Endothelial cell of umbilical vein (primary cell): ENCODE data around the gene SPATA1. TPM values are rescaled to one million over a fixed set of nuclear protein-coding genes. Genes with fewer than 3 reads are reported as not detected.

Experiments
- BruUV-seq: library from RNA; stranded (reverse); fragments of 400-500 nt; replicated peaks from 2 replicates; lab custom pipeline; 2021; lab: Mats Ljungman, UMichigan
- CTCF ChIA-PET: fragments of 300-600, 350-600 bp; sonication (Branson Sonifier 250); formaldehyde crosslinking; loops from one replicate; lab custom pipeline; 2021; ENCODE audit warnings: antibody characterized with exemption, inconsistent platforms; lab: Charles Lee
- POLR2A ChIA-PET: fragments of 300-600, 350-600 bp; sonication (Branson Sonifier 250); formaldehyde crosslinking; loops from one replicate; lab custom pipeline; 2021; ENCODE audit warnings: antibody characterized with exemption, inconsistent platforms; lab: Charles Lee
- DNase-seq: peaks from one replicate; pipeline ENCODE4 v3.0.0-alpha.2; 2011; ENCODE audit warnings: low read depth, low spot score
- FAIRE-seq: peaks from 2 replicates; lab custom pipeline; 2011; peaks lifted over from hg19 to GRCh38; lab: Jason Lieb, UNC
- H2AFZ ChIP-seq: 2 replicates; pipeline ENCODE4 v1.6.0; 2012; ENCODE audit warnings: low read depth, low read length, control low read depth, inconsistent platforms
- H3K27ac ChIP-seq: 2 replicates; pipeline ENCODE4 v1.5.1; 2011; ENCODE audit warnings: low read depth, mild to moderate bottlenecking, control low read depth, low read length, moderate library complexity; ENCODE audit not compliant: insufficient read depth
- H3K27me3 ChIP-seq, 2 experiments: 2 replicates each; pipeline versions ENCODE4 v1.6.0 to v1.6.1; 2011; ENCODE audit warnings: low read length in 2 of 2, mixed read lengths in 1 of 2; ENCODE audit not compliant: control insufficient read depth in 2 of 2, insufficient read depth in 2 of 2
- H3K36me3 ChIP-seq, 2 experiments: 2 replicates in 1 of 2; 3 replicates in 1 of 2; pipeline ENCODE4 v1.5.1; 2011; ENCODE audit warnings: low read length in 2 of 2, mild to moderate bottlenecking in 1 of 2, moderate library complexity in 1 of 2; ENCODE audit not compliant: control insufficient read depth in 2 of 2, insufficient read depth in 2 of 2; ENCODE audit errors: extremely low read depth in 1 of 2
- H3K4me1 ChIP-seq: 3 replicates; pipeline ENCODE4 v1.5.1; 2011; ENCODE audit warnings: mild to moderate bottlenecking, low read length; ENCODE audit not compliant: control insufficient read depth, insufficient read depth; ENCODE audit errors: extremely low read depth
- H3K4me2 ChIP-seq: 2 replicates; pipeline ENCODE4 v1.6.1; 2011; ENCODE audit warnings: low read length, control low read depth, mixed read lengths; ENCODE audit not compliant: insufficient read depth
- H3K4me3 ChIP-seq, 3 experiments: fragments of 200-600 bp in 1 of 3; sonication (generic), shearing (Covaris generic) in 1 of 3; replicated peaks in 1 of 3; 2 replicates each; pipeline ENCODE4 v1.5.1; 2011 to 2016; ENCODE audit warnings: control low read depth in 3 of 3, low read length in 3 of 3, mild to moderate bottlenecking in 2 of 3, inconsistent platforms in 1 of 3, low read depth in 1 of 3, moderate library complexity in 1 of 3; ENCODE audit not compliant: insufficient read depth in 1 of 3
- H3K79me2 ChIP-seq: 2 replicates; pipeline ENCODE4 v1.6.0; 2012; ENCODE audit warnings: low read length, inconsistent platforms; ENCODE audit not compliant: control insufficient read depth, insufficient read depth
- H3K9ac ChIP-seq: replicated peaks from 2 replicates; pipeline ENCODE3; 2011; ENCODE audit warnings: low read length, control low read depth; ENCODE audit not compliant: insufficient read depth; ENCODE audit errors: extremely low read depth
- H3K9me1 ChIP-seq: replicated peaks from 3 replicates; pipeline ENCODE4 v1.6.0; 2011; ENCODE audit warnings: mild to moderate bottlenecking, low read length; ENCODE audit not compliant: control insufficient read depth, insufficient read depth; ENCODE audit errors: extremely low read depth
- H3K9me3 ChIP-seq: replicated peaks from 2 replicates; pipeline ENCODE4 v1.5.1; 2012; ENCODE audit warnings: low read length, inconsistent platforms; ENCODE audit not compliant: control insufficient read depth, insufficient read depth
- H4K20me1 ChIP-seq: replicated peaks from 2 replicates; pipeline ENCODE3; 2011; ENCODE audit warnings: mild to moderate bottlenecking, low read length; ENCODE audit not compliant: control insufficient read depth, insufficient read depth; ENCODE audit errors: extremely low read depth
- EZH2 ChIP-seq: IDR thresholded peaks from 2 replicates; pipeline ENCODE4 v1.6.1; 2012; ENCODE audit warnings: borderline replicate concordance, low read depth, mild to moderate bottlenecking, moderate library complexity, low read length, inconsistent platforms; ENCODE audit not compliant: severe bottlenecking
- FOS ChIP-seq: IDR thresholded peaks from 2 replicates; pipeline ENCODE4 v1.6.1; 2011; ENCODE audit warnings: mild to moderate bottlenecking, low read length, moderate library complexity, borderline replicate concordance; ENCODE audit not compliant: insufficient read depth
- GATA2 ChIP-seq: IDR thresholded peaks from 2 replicates; pipeline ENCODE4 v1.7.0; 2011; ENCODE audit warnings: low read depth, mild to moderate bottlenecking, moderate library complexity, mixed read lengths, low read length; ENCODE audit not compliant: insufficient read length, insufficient read depth
- JUN ChIP-seq: IDR thresholded peaks from 2 replicates; pipeline ENCODE4 v1.6.1; 2011; ENCODE audit warnings: borderline replicate concordance, low read depth; ENCODE audit not compliant: insufficient read length, insufficient read depth
- MYC ChIP-seq: IDR thresholded peaks from one replicate; pipeline ENCODE4 v1.6.1; 2011; ENCODE audit warnings: mild to moderate bottlenecking, low read depth, low read length
- POLR2A ChIP-seq: IDR thresholded peaks from 2 replicates; pipeline ENCODE4 v1.6.1; 2012; ENCODE audit warnings: low read depth, mild to moderate bottlenecking, control low read depth, low read length
- POLR2AphosphoS5 ChIP-seq: IDR thresholded peaks from 2 replicates; pipeline ENCODE4 v1.6.1; 2012; ENCODE audit warnings: low read depth, mild to moderate bottlenecking, control low read depth, low read length, moderate library complexity; ENCODE audit not compliant: insufficient read depth
- dilution Hi-C: fragments of 300-500 bp; cut with MboI; formaldehyde crosslinking; loops from one replicate; pipeline ENCODE4 v1.15.0; 2019; ENCODE audit warnings: low sequenced_read_pairs; ENCODE audit not compliant: extremely low pct_ligation_motif_present
- intact Hi-C: fragments of 100-400 bp; cut with micrococcal nuclease; formaldehyde crosslinking; loops from one replicate; pipeline ENCODE4 v1.10.0; 2022
- polyA plus RNA-seq, 4 experiments: library from polyadenylated mRNA; depleted of rRNA in 3 of 4; stranded (reverse) in 3 of 4; unstranded in 1 of 4; fragments of >200 nt; gene quantifications; 2 replicates each; pipeline versions ENCODE4 v1.2.1 to v1.2.3, GENCODE V29; 2011 to 2012; ENCODE audit warnings: missing spikeins in 1 of 4
- total RNA-seq: library from RNA; stranded (reverse); gene quantifications from 2 replicates; pipeline ENCODE4 v1.2.3, GENCODE V29; 2021
- TF ChIP-seq, protein P1 (sequence below), 2 donors: IDR thresholded peaks; 1 replicate in 1 of 2; 2 replicates in 1 of 2; pipeline ENCODE4 v1.5.1; 2011; ENCODE audit warnings: low read length in 2 of 2, mild to moderate bottlenecking in 2 of 2, moderate library complexity in 2 of 2, control low read depth in 1 of 2, inconsistent platforms in 1 of 2, low read depth in 1 of 2; ENCODE audit not compliant: insufficient read depth in 1 of 2; ENCODE audit errors: extremely low read depth in 1 of 2
- TF ChIP-seq, protein P2 (sequence below): IDR thresholded peaks from 2 replicates; pipeline ENCODE4 v1.6.1; 2011; ENCODE audit not compliant: insufficient read depth, insufficient read length

Gene SPATA1
- total and polyA plus RNA-seq, 2 donors (not counting 3 experiments of a cell fraction or from before 2014, with no cell fraction given) = 1.7 to 1.8 TPM

DNA sequence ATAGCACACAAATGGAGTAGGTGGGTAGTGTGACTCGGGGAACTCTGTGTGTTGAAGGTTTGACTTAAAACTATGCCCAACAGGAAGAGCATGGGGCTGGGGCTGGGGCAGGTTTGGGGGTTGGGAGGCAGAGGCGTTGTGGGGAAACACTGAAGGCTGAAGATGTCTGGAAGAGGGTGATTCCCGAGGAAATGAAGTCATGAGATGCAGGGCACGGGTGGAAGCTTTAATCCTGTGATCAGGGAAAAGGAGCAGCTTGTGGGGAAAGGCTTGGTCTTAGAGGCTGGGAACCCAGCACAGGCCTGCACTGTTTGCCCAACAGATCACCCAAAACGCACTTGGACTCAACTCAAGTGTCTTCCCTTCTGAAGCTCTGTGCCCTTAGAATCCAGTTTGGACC lies 94.6 kb downstream of the SPATA1 start:
- H3K9ac ChIP-seq = no peak overlapping the region
- H4K20me1 ChIP-seq = no peaks in the 10 kb centered on the region
- H3K9me1 ChIP-seq = no peaks in the 10 kb centered on the region
- H2AFZ ChIP-seq = peak overlapping the region; percentile 16
- H3K4me3 ChIP-seq = no peak overlapping the region
- H3K79me2 ChIP-seq = no peaks in the 10 kb centered on the region
- DNase-seq (peak; percentile 61), FAIRE-seq (no peak)
- dilution Hi-C loops = loop anchor here (25.0 kb wide), 1 partner anchor 163 kb away; no protein-coding TSS in a partner anchor
- H3K27ac ChIP-seq = peak overlapping the region; percentile 96
- no peak overlapping the region for H3K4me2 ChIP-seq
- TF ChIP-seq GATA2 (no peak), POLR2AphosphoS5 (no peak), JUN (no peak), MYC (no peak), POLR2A (no peak), FOS (no peak), EZH2 (no peak)
- TF ChIP-seq, protein P1, sequence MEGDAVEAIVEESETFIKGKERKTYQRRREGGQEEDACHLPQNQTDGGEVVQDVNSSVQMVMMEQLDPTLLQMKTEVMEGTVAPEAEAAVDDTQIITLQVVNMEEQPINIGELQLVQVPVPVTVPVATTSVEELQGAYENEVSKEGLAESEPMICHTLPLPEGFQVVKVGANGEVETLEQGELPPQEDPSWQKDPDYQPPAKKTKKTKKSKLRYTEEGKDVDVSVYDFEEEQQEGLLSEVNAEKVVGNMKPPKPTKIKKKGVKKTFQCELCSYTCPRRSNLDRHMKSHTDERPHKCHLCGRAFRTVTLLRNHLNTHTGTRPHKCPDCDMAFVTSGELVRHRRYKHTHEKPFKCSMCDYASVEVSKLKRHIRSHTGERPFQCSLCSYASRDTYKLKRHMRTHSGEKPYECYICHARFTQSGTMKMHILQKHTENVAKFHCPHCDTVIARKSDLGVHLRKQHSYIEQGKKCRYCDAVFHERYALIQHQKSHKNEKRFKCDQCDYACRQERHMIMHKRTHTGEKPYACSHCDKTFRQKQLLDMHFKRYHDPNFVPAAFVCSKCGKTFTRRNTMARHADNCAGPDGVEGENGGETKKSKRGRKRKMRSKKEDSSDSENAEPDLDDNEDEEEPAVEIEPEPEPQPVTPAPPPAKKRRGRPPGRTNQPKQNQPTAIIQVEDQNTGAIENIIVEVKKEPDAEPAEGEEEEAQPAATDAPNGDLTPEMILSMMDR (IDR thresholded peaks at IDR 0.05; ENCODE audit: extremely low read depth in 1 of 2, insufficient read depth in 1 of 2, low read depth in 1 of 2, low read length in 2 of 2) = no peak
- TF ChIP-seq, protein P2, sequence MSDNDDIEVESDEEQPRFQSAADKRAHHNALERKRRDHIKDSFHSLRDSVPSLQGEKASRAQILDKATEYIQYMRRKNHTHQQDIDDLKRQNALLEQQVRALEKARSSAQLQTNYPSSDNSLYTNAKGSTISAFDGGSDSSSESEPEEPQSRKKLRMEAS = no peak
- POLR2A ChIA-PET = interaction anchor here (0.5 to 2.9 kb wide), 2 partner anchors 25 to 27 kb away, joined by 4 to 8 read pairs; partner anchors contain the start of gene CTBS
- intact Hi-C loops = no loop called here
- CTCF ChIA-PET = interaction anchor here (1.2 to 2.5 kb wide), 6 partner anchors 11 to 459 kb away, joined by 3 to 7 read pairs (median 6); partner anchors contain the start of genes CTBS, GNG5 and SPATA1
- no peaks in the 10 kb centered on the region for H3K27me3 ChIP-seq
- no TSS peak for BruUV-seq
- H3K36me3 ChIP-seq = no peaks in the 10 kb centered on the region
- peaks cover 2% of the 10 kb centered on the region for H3K9me3 ChIP-seq
- H3K4me1 ChIP-seq = peaks cover 38% of the 10 kb centered on the region
